NCI-H187 (cell line): ENCODE data around the gene ZNF12.

Source experiments
- DNase-seq, 2 experiments: peaks; one replicate each; lab custom pipeline; 2025; lab: John Stamatoyannopoulos, UW

Gene ZNF12

DNA sequence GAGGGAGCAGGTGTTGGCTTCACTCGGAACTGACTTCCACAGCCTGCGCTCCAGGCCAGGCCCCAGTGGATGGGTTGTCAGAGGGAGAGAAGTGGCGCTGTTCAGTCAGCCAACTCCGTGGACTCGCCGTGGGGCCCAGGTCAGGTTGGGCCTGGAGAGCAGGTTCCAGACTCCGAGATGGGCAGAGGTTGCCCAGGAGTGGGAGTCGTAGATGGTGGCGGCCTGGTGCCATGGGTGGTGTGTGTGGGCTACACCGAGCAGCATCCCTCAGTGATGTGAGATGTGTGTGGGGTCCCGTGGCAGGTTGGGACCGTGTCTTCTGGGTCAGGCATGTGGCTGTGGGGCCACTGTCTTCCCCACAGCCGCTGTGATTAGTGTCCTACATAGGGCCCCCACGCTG lies 59.2 kb downstream of the ZNF12 start:
- no peak for DNase-seq

DNA sequence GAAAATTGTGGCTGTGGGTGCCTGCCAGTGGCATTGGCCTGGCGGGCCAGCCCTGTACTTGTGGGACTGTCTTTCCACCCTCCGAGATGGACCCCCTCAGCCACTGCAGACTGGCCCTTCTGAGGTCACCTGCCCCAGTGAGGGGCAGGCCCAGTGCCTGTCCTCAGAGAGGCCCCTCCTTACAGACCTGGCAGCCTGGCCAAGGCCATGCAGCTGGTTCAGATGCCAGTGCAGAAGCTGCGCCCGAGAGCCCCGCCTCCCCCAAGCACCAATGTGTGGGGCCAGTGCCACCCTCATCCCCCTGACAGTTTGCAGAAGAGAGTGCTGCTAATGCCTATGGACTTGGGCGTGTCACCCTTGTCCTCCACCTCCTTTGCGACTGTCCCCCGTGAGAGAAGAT lies 59.7 kb downstream of the ZNF12 start:
- no peak for DNase-seq

DNA sequence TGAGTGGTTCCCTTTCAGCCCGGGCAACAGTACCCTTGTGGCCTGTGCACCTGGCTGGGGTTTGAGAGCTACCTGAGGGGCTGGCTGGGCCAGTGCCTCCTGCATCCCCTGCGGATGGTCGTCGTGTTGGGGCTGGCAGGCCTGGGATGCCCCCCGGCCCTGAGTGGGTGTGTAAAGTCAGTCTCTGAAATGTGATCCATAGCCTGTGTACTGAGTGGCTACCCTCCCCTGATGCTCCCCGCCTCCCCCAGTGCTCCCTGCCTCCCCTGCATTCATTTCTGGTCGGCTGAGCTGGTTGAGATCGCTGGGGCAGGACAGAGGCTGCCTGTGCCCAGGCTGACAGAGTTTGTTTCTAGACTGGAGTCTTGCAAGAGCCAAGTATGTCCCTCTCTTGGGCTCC lies 60.3 kb downstream of the ZNF12 start:
- no peak for DNase-seq

DNA sequence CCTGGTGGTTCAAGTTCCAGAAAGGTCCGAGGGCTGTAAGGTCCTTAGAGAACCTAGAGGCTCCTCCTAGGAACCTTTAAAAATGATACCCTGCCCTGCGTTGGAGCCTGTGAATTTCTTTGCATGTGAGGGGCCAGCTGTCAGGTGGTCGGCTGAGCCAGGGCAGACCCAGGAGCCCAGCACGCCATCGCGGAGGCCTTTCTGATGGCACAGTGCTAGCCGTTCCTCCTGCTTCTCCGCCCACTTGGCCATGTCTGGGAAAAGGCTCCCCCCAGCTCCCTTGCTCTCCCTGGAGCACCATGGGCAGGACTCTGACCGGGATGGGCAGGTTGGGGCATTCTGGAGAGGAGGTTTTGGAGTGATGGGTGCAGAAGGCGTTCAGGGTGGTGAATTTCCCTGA lies 62.0 kb downstream of the ZNF12 start:
- DNase-seq = no peak

DNA sequence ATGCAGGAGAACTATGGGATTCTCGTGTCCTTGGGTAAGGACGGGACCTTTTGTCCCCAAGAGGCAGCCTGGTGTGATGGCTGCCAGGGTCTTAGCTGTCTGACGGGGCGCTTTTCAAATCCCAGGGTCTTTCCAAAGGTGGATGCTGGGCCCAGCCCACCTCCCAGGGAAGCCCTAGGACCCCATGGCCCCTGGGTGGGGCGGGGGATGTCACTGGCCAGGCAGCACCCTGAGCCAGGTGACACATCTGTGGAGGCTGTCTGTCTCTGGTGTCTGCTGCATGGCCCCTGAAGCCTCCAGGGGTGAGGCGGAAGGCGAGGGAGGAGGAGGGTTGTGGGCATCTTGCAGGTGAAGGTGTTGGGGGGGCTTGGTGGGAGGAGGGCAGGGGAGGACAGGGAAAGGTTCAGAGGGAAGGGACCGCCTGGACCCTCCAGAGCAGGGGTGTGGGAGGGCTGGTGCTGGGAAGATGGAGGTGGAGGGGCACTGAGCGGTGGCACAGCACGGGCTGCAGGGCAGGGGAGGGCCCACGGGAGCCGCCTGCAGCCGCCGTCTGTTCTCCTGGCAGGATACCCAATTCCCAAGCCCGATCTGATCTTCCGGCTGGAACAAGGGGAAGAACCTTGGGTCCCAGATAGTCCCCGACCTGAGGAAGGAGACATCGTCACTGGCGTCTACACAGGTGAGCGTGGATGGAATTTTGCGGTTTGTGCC lies 62.7 kb downstream of the ZNF12 start:
- DNase-seq = no peak

DNA sequence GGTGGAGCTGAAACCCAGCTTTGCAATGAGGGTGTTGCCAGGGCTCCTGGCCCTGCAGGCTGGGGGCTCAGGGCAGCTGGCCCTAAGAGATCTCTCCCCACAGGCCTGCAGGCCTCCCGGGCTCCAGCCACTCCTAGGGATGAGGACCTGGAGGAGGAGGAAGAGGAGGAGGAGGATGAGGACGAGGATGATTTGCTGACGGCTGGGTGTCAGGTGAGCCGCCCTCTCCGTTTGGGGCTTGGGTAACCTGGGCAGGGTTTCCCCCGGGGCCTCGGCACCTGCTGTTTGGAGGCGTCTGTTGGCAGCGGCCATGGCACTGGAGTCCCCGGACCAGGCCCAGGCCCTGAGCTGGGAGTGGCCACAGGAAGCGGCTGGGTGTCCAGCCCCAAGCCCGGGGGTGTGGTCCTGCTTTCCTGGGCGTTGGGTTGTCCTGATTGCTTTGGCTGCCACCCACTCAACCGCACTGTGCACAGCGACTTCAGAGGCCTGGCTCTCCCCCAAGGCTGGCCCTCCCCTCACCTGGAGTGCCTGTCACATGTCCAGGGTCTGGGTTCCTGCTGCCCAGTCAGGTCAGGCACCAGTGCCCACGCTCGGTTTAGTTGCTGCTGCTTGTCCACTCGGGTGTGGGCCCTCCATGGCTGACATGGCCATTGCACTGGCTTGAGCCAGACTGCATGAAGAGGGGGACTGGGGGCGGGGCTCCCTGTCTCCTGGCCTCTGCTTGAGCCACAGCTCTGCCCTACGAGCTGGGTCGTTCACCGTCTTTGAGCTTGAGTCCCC lies 63.7 kb downstream of the ZNF12 start:
- DNase-seq = no peak

DNA sequence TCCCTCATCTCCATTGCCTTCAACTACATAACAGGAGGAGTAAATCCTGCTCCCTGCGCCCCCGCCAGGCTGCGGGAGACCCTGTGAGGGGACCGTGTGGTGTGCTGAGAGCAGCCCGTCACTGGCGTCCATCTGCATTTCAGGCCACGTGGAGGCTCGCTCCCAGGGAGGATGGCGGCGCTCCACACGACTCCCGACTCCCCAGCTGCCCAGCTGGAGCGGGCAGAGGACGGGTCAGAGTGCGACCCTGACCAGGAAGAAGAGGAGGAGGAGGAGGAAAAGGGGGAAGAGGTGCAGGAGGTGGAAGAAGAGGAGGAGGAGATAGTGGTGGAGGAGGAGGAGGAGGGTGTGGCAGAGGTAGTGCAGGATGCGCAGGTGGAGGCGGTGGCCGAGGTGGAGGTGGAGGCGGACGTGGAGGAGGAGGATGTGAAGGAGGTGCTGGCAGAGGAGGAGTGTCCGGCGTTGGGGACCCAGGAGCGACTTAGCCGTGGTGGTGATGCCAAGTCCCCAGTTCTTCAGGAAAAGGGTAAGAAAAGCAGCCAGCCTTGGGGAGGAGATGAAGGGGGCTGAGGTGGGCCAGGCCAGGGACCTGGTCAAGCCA lies 64.4 kb downstream of the ZNF12 start:
- DNase-seq = no peak

DNA sequence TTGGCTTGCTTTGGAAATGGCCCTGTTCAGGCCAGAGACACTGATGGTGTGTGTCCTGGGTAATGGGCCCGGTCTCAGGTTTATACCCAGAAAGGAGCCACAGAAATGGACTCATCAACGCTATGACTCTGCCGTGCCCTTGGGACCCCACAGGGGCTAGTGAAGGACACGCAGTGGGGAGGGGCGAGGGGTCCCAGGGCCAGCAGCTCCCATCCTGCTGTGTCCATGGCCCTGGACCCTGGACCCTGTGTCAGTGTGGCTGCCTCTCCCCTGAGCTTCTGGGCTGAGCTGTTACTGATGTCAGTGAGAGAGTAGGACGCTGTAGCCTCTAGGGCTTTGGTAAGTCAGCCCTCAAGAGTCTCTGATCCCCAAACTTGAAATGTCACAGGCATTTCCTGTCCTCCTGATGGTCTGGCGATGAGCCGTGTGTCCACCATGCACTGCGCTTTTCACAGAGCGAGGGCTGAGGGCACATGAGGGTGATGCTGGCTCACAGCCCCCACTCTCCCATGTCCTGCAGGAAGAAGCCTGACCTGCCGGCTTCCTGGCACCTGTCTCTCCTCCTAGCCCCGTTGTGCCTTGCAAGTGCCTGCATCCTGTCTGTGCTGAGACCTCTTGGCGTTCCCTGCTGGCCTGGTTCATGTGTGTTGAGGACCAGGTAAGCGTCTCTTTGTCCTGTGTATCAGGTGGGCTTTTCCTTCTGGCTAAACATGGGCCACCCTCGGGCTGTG lies 65.3 kb downstream of the ZNF12 start:
- no peak for DNase-seq

DNA sequence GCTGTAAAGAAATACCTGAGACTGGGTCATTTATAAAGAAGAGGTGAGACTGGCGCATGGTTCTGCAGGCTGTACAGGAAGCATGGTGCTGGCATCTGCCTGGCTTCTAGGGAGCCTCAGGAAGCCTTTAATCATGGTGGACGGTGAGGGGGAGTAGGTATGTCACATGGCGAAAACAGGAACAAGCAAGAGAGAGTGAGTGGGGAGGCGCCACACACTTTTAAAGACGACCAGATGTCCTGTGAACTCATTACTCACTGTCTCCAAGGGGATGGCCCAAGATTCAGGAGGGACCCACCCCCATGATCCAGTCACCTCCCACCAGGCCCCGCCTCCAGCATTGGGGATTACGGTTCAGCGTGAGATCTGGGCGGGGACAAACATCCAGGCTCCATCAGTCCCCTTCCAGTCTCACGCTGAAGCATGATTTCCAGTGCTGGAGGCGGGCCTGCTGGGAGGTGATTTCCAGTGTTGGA lies 66.5 kb downstream of the ZNF12 start:
- DNase-seq = no peak

DNA sequence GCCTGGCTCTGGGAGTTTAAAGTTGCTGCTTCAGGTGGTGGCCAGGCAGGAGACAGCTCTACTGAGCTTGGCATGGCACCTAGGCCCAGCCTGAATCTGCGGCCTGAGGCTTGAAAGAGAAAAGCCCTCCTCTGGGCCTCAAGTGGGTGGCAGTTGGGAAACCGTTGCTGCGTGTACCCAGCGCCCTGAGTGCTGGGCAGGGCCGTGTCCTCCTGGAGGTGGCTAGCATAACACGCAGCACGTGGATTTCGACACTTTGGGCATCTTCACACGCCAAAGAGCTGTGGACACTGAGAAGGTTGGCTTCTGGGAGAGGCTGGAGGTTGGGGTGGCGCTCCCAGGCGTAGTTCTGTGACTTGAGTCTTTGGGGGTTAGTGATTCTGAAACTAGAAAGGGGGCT lies 67.1 kb downstream of the ZNF12 start:
- DNase-seq = no peak

DNA sequence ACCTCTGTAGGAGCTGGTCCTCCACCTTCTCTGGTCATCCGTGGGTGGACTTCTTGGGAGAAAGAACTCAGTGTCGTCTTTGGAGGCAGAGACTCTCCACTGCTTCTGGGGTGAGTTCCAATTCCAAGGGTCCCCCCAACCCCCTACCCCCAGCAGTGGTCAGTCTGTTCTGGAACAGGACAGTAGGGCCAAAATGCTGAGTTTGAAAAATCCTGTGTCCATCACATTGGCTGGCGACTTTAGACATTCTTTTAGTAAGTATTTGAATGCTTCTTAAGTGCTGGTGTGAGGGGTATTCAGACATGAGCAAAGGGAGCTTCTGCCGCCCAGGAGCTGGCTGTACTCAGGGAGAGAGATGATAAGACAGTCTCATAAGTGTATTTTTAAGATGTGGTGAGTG lies 67.7 kb downstream of the ZNF12 start:
- DNase-seq = no peak
